Activated CD8-positive, alpha-beta memory T cell treated with anti-CD3 and anti-CD28 coated beads, Interleukin-2, amount 50 U/mL, for 48 hours (primary cell): ENCODE data around the gene HOXC10.

Experiments used
- DNase-seq: peaks from one replicate; pipeline ENCODE4 v3.0.0-alpha.2; 2020

The HOXC10 gene

DNA sequence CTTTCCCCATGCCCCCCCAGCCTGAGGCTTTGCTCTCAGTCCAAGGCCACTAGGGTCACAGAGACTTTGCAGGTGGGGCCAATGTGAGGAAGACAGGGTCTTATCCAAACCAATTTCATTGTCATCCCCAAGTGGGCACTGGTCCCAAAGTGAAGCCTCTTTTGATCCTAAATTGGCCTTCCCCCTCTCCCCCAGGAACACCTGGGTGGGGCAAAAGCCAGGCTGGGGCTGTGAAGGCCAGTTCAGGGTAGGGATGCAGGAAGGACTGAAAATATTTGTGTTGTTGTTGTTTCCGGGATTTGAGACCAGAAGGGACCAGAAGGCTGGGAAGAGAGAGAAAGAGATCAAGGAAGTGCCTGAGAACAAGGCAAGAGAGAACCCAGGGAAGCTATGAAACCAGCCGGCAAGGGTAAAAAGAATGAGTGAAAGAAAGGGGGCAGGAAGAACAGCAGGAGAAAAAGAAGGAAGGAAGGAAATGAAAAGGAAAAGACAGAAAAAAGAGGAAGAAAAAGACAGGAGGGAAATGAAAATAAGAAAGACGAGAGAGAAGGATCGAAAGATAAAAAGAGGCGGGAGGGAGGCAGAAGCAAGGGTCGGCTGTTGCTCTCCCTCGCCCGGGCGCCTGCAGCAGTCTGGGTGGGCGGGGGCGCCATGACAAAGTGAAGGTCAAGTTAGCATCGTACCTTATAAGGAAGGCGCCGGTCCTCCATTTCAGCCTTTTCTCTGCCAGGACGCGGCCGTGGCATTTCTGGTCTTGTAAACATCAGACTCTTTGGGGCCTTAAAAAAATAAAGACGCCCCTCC lies 19.5 kb upstream of the HOXC10 start:
- DNase-seq: no peak

DNA sequence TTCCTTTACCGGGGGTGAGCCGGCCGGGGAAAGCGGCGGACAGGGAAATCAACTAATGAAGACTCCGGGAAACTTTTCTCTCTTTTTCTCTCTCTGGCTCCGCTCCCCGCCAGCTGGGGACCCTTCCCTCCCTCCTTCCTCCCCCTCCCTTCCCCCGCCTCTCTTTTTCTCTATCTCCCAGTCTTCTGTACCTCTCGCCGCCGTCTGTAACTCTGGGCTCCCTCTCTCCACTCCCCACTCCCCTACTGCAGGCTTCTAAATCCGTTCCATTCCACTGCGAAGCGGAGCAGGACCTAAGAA lies 18.9 kb upstream of the HOXC10 start:
- no peak for DNase-seq

DNA sequence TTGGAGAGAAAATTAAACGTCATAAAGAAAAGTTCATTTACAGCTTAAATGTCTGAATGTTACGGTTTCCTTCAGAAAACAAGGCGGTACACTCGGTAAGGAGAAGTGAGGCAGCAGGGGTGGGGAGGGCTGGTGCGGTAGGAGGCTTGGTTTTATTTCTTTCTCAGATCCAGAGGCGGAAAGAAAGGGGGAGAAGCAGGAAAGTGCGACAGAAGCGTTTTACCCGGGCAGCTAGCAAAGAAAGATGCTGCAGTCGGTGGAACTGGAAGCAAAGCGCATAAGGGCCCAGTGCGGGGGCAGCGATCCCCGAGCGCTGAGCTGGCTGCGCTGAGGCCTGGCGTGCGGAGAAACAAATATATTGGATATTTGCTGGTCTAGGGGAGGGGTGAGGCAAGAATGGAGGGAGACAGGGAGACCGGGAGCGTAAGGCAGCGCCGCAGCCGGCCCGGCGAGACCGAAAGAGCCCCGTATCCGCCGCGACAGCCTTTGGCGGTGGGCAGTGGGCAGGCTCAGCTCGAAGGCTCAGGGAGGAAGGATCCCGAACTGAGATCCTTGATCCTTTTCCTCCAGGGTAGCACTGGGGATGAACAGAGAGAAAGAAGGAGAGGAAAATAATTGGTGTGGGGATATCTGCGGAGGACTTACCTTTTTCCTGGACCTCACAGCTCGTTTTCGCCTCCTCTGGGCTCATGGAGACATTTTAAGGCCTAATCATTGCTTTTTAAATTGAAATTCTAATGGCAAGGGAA lies 18.4 kb upstream of the HOXC10 start:
- DNase-seq: no peak

DNA sequence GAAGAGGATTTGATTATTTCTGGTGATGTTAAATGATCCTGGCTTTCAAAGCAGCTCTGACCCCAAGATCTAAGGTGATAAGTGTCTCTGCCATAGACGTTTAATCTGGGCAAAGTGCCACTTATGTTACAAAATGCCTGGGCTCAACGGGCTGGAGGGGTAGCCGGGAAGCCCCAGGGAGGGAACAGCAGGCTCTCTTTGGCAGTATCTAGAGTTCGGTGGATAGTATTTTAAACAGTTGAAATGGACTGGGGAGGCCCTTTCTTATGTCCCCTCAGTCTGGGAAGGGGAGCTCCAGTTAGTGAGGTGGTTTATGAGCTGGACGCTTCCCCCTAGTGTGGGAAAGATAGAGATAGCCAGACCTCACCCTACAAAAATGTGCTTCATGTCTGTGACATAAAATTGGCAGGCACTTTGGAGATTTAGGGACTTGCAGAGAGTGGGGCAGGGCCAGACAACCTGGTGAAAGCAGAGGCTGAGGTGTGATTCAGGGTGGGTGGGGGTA lies 17.5 kb upstream of the HOXC10 start:
- DNase-seq: no peak

DNA sequence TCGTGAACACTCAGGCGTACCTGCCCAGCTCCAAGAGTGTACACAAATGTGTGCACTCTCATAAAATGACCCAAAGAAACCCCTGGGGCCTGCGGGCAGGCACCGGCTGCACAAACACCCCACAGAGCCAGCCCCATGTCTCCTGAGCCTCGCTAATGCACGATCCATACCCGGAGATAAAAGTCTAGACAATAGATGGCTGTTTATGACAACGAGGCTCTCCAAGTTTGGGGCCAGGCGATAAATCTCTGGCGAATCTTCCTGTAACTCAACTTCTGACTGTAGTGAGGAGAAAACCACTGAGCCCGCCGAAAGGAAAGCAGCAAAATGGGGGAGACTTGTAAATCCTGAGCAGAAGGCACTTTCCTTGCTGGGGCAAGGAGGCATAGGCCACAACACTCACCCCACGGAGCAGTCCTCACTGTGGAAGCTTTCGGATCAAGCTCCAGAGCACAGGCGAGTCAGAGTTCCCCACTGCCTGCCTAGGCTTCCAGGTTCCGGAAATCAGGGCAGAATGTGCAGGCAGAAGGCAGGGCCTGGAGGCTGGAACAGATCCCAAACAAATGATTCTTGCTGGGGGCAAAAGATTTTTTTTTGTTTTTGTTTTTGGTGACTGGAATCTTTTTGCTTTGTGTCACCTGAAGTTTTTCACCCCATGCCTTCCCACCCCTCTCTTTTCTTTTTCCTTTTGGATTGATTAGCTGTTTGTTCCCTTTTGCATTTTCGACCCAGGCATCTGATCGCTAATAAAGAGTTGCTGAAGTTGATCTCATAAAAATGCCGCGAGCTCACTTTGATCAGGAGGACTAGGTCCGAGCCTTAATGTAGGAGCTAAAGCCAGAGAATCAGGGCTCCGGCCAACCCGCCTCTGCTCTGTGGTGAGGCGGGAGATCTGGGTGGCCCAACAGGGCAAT lies 16.5 kb upstream of the HOXC10 start:
- no peak for DNase-seq

DNA sequence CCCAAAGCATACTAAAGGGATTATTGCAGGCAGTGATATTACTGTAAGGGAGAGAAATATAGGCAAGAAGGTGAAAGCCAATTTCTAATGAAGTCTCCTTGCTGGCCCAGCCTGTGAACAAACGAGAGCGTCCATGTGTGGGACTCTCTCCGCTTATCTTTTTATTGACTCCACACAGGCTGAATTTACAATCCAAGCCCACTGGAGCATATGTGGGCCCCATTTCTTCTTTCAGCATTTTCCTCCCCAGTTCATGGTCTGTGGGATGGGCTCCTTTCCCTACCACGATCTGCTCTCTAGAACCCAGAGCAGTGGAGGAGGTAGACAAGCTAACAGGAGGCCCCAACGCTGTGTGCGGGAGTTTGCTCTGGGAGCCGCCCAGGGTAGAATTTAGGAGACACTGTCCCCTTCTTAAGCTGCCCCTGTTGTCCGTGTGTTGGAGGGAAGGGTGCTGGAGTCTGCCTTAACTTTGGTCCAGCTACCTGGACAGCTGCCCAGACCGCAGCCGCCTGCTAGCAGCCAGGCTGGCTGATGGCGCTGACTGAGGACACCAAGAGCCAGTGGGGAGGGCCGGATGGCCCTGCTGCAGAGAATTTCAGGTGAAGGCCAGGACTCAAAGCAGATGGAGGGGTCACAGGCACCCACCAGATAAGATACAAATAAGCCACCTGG lies 15.2 kb upstream of the HOXC10 start:
- no peak for DNase-seq

DNA sequence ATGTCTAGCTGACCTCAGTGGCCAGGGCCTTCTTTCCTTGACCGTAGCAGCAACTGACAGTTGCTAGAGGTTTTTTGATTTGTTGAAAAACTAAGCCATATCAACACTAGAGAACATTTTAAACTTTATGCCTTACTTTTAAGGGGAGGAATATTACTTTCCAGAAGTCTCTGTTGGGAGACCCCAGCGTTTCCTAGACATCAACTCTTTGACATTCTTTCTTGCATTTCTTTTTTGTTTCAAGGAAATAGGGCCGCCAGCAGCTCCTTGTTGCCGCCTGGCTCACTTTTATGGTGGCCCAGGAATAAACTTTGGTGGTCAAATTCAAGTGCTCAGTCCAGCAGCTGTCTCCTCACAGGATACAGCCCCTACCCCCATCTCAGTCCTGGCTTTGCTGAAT lies 14.5 kb upstream of the HOXC10 start:
- no peak for DNase-seq

DNA sequence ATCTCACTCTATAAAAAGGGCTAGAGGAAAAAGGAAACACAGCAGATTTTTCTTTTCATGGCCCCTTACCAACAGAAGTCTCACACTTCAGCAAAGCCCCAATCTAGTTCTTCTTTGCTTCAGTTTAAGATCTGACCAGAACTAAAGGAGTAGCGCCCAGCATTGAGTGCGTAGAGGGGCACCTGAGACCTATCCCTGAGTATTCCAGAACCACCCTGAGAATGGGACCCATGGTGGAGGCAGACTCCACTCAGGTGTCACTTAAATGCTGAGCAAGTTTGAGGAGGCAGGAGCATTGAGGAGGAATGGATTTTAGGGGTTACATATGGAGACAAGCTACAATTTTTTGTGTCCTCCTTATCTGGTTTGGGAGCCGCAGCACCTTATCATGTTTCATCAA lies 13.8 kb upstream of the HOXC10 start:
- no peak for DNase-seq

DNA sequence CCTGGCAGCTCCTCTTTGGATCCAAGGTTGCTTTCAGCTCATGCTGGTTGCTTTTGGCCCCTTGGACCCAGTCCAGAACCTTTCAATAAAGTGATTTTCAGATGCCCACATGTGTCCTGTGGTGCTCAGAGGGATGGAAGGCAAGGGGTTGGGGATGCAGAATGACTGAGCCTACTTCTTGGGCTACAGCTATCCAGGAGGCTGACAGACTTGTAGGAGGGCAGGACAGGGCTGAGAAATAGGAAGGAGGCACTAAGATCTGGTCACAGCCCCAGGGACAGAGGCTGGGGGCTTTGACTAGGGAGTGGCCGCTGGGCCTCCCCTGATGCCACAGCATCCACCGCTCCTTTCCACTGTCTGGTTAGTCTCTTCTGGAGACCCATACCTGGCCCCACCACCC lies 13.3 kb upstream of the HOXC10 start:
- no peak for DNase-seq

DNA sequence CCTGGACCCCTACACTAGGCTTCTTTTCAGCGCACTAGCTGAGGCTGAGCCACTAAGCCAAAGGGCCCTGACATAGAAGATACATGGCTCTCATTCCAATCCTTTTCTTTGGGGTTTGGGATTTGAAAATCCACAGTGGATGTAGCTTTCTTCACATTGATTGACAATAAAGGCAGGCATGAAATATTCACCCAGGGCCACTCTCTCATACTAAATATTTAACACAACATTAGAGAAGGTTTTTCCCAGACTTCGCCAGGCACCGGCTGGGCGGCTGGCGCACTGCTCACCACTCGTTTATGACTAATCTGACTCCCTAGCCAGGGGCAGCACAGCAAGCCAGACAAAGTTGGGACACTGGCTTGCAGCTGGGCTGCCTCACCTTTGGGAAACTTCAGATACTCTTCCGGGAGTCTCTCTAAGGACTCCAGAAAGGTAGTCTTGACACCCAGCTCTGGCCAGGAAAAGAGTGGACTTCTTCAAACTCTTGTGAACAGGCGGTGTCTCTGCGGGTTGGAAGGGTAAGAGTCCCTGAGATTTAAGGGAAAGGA lies 12.7 kb upstream of the HOXC10 start:
- DNase-seq: no peak

DNA sequence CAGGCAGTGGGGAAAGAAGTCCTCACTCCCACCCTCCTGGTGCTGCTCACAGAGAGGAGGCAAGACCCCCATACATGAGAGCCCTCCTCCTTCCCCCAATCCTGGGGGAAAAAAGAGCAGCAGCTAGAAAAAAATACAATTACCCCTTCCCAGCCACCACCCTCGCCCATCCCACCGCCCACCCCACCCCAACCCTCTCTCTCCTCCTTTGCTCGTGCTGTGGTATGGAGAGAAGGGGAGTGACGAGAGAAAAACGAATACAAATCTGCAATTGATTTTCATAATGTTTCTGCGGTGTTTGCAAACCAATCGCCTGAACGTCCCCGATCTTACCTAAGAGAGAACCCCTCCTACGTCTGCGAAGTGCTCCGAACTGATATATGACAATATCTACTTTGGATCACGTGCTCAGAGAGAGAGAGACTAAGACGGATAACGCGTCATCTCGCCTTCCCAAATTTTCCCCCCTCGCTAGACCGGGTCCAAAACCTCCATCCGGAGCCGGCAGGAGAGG lies 12.2 kb upstream of the HOXC10 start, which contains the start of gene HOXC11:
HOXC11 (plus strand) TSS at position 405 of the 514 bp plus-strand sequence. CDS start 116 bp downstream, outside the sequence.
- DNase-seq: no peak

DNA sequence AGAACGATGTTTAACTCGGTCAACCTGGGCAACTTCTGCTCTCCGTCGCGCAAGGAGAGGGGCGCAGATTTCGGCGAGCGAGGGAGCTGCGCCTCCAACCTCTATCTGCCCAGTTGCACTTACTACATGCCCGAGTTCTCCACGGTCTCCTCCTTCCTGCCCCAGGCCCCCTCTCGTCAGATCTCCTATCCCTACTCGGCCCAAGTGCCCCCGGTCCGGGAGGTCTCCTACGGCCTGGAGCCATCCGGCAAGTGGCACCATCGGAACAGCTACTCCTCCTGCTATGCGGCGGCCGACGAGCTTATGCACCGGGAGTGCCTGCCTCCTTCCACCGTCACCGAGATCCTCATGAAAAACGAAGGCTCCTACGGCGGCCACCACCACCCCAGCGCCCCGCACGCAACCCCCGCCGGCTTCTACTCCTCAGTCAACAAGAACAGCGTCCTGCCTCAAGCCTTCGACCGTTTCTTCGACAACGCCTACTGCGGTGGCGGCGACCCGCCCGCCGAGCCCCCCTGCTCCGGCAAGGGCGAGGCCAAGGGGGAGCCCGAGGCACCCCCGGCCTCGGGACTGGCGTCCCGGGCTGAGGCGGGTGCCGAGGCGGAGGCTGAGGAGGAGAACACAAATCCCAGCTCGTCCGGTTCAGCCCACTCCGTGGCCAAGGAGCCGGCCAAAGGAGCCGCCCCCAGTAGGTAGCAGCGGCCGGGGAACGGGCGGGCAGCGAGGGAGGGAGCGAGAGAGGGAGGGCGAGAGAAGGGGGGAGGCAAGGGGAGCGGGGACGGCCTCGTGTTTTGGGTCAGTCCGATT lies 11.5 kb upstream of the HOXC10 start:
- no peak for DNase-seq

DNA sequence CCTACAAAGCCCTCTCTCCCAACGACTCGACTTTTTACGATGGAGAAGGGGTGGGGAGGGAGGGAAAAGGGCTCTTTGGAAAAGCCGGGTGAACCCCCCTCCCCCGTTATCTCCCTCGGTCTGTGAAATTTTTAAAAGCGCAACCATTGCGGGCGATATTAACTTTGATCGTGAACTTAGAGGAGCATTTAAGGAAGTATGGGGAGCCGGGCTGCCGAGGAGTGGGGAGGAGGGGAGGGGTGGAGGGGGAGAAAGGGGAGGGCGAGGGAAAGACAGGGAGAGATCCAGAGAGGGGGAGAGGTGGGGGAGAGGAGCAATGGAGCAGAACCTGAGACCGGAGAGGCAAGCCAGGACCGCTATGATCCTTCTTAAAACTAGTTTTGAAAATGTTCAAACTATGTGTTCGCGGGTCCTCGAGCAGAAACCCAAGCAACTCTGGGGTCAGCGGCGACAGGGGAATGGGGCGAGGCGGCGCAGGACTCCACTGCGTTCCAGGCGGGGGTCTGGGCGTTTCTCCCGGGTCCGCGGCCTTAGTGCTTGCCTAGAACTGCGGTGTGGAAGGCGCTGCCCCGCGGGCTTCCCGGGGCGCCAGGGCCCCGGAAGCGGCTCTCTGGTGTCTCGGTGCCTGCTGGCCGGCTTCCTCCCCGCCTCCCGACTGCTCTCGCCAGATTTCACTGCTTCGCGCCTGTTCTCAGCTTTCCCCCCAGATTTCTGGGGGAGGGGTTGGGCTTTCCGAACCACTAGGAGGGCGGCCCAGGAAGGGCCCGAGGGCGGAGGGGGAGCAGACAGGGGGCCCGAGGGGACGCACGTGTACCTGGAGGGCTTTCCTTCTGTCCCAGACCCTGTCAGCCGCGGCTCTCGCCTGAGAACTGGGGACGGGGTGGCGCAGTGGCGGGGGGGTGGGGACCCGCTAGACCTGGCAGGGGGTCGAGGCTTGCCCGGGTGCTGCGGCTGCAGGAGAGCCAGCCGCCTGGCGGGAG lies 10.6 kb upstream of the HOXC10 start, which contains the start of gene HOTAIR:
HOTAIR (minus strand) TSS at position 871 of the 980 bp plus-strand sequence.
- DNase-seq: peak; percentile 71

DNA sequence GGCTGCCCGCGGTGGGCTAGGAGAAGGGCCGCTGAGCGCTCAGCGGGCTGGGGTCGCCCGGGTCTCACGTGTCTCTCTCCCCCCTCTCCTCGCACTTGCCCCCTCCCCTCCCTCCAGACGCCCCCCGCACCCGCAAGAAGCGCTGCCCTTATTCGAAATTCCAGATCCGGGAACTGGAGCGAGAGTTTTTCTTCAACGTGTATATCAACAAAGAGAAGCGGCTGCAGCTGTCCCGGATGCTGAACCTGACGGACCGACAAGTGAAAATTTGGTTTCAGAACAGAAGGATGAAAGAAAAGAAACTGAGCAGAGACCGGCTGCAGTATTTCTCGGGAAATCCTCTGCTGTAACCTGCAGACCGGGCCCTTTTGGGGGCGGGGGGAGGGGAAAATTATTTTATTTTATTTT lies 9.9 kb upstream of the HOXC10 start:
- no peak for DNase-seq

DNA sequence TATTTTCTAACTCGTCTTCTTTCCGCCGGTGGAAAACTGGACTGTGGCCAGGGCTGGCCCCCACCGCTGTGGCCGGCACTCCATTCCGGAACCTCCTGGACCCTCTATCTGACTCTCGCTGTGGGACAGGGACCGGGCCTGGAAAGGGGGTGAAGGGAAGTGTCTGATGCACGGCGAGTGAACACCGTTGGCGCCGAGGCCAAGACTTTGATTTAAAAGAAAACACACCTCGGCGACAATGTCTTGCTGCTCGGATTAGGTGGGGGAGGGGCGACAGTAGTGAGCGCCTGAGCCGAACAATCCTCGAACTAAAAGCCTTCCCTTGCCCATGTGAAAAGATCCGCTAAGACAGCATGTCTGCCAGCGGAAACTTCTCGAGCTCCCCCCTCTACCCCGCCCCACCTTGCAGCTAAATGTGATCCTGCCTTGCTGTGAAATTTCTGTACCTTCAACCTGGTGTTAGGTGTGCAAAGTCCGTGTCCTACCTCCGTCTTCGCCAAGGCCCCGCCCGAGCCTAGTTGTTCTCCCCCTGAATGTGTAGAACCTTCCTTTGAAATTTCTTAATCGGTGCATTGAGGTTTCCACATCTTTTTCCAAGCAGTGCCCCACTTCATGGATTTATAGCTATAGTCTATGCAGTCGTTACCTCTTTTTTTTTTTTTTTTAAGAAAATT lies 9.3 kb upstream of the HOXC10 start:
- DNase-seq: no peak

DNA sequence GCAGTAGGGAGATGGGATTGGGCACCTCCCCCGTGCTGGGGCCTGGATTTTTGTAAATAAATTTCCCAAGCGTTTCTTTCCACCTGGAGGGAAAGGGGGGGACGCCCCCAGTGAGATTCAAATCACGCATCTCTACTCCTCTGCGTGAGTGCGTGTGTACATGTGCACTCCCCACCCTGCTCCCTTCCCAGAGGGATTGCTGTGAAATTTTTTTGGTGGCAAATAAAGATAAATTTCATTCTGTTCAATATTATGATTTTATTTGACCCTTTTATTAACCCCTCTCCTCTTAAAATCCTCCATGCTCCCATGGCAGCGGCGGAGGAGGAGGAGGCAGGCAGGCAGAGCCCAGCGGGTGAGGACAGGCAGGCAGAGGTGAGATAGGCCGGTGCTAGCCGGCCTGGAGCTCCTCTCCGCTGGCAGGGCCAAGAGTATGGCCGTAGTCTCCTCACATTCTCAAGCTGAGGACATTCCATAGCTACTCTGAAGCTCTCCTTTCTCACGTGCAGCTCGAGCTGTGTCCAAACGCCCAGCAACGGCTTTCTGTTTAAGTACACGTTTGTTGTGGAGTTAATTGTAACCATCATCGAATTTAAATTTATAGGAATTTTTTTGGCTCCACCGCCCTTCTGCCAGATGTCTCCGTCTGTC lies 8.6 kb upstream of the HOXC10 start:
- no peak for DNase-seq

DNA sequence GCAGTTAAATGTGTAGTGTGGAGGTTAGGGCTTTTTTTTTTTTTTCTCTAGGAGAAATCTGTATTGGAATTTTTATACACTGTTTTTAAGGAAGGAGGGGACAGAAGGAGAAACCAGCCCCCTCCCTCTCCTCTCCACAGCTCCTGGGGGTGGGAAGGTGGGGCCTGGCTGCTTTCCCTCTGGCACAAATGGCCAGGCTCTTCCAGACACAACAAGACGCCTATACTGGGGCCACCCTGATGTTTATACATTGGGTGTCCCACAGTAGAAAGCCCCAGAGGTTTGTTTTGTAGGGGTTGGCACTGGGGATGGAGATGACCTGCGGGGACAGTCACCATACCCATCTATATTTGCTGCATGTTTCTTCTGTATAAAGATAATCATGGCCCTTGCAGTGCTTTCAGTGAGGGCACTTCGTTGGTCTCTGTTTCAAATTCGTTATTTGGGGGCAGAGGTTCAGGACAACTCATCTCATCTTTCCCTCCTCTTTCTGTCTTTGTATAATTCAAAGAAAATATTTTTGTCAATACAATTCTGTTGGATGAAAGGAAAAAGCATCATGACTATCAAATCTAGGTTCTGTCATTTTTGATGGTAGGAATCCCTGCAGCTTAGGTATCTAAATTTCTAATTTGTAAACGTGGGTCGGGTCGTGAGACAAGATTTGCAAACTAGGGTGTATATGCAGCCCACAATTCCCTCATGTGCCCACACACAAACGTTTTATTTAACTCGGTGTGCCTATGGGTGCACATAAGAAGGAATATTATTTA lies 7.9 kb upstream of the HOXC10 start:
- no peak for DNase-seq
